Measurements from ENCODE around the gene ADAMTS5. TPM values are rescaled to one million over a fixed set of nuclear protein-coding genes. Genes with fewer than 3 reads are reported as not detected.

Gene ADAMTS5
- total and polyA plus RNA-seq, 7 donors = 0.46 to 20.3 (median 6.0) TPM

DNA sequence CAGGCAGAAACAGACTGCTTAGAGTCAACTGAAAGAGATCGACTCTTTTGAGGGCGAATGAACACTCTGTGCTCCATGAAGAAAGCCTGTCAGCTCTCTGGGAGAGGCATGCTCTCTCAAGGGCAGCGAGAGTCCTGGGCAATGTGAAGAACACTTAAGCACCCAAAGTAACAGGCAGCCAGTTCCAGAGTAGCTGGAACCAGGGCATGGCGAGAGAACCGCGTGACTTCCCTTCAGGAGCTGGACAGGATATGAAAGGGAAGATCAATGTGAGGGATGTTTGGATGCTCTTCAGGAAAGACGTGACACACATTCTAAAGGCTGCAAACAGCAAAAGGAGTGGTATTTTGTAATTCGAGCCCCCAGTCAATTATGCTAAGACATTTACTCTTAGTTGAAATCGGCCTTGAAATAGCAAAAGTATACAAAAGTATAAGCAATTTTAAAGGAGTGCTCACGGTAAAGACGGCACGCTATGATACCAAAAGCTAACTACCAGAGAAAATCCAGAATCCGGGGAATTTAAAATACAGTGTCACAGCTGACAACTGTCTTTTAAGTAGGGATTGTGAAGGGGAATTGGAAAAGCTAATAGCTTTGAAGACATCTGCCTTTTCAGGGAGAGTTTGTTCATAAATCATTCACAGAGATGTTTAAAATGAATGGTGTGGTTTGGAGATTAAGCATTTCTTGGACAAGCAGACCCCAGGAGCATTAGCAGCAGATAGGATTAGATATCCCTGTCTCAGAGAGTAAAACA, 20.8 kb downstream of the ADAMTS5 start:
- intact Hi-C loops (cut with DNase I) = no loop called here
- WGBS, 2 donors = 69 to 76% methylated on average over 13 of the region's 13 CpGs
- no peak for TF ChIP-seq EP300 (IDR thresholded peaks at IDR 0.05)
- TF ChIP-seq, protein P1, sequence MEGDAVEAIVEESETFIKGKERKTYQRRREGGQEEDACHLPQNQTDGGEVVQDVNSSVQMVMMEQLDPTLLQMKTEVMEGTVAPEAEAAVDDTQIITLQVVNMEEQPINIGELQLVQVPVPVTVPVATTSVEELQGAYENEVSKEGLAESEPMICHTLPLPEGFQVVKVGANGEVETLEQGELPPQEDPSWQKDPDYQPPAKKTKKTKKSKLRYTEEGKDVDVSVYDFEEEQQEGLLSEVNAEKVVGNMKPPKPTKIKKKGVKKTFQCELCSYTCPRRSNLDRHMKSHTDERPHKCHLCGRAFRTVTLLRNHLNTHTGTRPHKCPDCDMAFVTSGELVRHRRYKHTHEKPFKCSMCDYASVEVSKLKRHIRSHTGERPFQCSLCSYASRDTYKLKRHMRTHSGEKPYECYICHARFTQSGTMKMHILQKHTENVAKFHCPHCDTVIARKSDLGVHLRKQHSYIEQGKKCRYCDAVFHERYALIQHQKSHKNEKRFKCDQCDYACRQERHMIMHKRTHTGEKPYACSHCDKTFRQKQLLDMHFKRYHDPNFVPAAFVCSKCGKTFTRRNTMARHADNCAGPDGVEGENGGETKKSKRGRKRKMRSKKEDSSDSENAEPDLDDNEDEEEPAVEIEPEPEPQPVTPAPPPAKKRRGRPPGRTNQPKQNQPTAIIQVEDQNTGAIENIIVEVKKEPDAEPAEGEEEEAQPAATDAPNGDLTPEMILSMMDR (IDR thresholded peaks at IDR 0.05) = no peak
- no peaks in the 10 kb centered on the region for H3K9me3 ChIP-seq
- H3K27ac ChIP-seq = peak overlapping the region in 3 of 4 donors; percentile 2 to 27 (median 25)
- no peaks in the 10 kb centered on the region for H3K36me3 ChIP-seq
- no peak overlapping the region for H3K4me3 ChIP-seq
- DNase-seq = no peak
- H3K27me3 ChIP-seq = no peaks in the 10 kb centered on the region
- peaks cover 0 to 7% (median 0%) of the 10 kb centered on the region in 4 donors for H3K4me1 ChIP-seq

DNA sequence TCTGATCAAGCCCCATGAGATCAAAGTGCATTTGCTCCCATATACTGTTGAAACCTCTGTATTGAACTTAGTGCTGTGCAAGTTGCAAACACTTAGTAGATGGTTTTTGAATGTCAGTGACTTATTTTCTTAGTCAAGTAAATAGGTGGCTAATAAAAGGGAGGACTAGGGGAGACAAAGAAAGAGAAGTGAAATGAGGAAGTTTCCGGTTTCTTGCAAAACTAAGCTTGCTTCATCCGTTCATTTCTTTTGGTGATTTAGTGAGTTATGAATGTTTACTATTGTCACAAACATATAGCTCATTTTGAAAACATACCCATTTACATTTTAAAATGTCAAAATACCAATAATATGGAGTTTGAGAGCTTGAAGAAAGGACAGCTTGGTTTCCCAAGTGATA, 23.0 kb downstream of the ADAMTS5 start:
- 49 to 69% methylated on average over 2 of the region's 2 CpGs for WGBS, 2 donors
- TF ChIP-seq POLR2A (IDR thresholded peaks at IDR 0.05) = no peak
- TF ChIP-seq, protein P1 (IDR thresholded peaks at IDR 0.05) = no peak
- no peak for TF ChIP-seq POLR2AphosphoS5 (IDR thresholded peaks at IDR 0.05)
- TF ChIP-seq EP300 (IDR thresholded peaks at IDR 0.05) = no peak
- Histone ChIP-seq H3K4me3 (no peak overlapping the region), H3K36me3 (no peaks in the 10 kb centered on the region), H3K9me3 (no peaks in the 10 kb centered on the region), H3K27ac (no peak overlapping the region), H3K4me1 (peaks cover 0 to 21% (median 3%) of the 10 kb centered on the region in 4 donors), H3K27me3 (no peaks in the 10 kb centered on the region)
- no peak for DNase-seq
- intact Hi-C loops (cut with DNase I) = no loop called here

DNA sequence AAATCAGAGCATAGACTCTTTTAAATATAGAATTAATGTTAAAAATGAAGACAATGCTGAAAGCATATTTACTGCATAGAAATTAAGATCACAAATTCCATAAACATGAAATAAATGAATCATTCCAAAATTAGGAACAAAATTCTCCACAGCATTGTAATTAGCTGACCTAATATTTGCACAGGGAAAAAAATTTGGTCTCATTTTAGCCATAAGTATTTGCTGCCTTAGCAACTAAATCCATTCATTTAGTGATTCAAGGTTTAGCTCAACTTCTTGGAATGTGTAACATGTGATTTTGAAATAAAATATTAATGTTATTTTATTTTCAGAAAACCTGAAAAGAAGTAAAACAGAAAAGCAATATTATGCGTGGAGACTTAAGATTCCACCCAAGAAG, 25.5 kb downstream of the ADAMTS5 start:
- Histone ChIP-seq H3K36me3 (no peaks in the 10 kb centered on the region), H3K4me3 (no peak overlapping the region), H3K4me1 (peaks cover 0 to 21% (median 3%) of the 10 kb centered on the region in 4 donors), H3K27me3 (no peaks in the 10 kb centered on the region), H3K27ac (peak overlapping the region in 1 of 4 donors; percentile 47), H3K9me3 (no peaks in the 10 kb centered on the region)
- intact Hi-C loops (cut with DNase I) = no loop called here
- 82 to 89% methylated on average over 1 of the region's 1 CpG for WGBS, 2 donors
- TF ChIP-seq, protein P1 (IDR thresholded peaks at IDR 0.05) = no peak
- TF ChIP-seq POLR2A (IDR thresholded peaks at IDR 0.05) = no peak
- TF ChIP-seq EP300 (IDR thresholded peaks at IDR 0.05) = no peak
- no peak for DNase-seq

- TF ChIP-seq POLR2AphosphoS5 (IDR thresholded peaks at IDR 0.05) = no peak
- TF ChIP-seq POLR2A (IDR thresholded peaks at IDR 0.05) = no peak
- no peak for TF ChIP-seq EP300 (IDR thresholded peaks at IDR 0.05)
- DNase-seq = no peak
- H3K27ac ChIP-seq = peak overlapping the region in 1 of 4 donors; percentile 47
Measured at GRCh38 chr21:26939601-26940111, 27.2 kb downstream of the ADAMTS5 start.

DNA sequence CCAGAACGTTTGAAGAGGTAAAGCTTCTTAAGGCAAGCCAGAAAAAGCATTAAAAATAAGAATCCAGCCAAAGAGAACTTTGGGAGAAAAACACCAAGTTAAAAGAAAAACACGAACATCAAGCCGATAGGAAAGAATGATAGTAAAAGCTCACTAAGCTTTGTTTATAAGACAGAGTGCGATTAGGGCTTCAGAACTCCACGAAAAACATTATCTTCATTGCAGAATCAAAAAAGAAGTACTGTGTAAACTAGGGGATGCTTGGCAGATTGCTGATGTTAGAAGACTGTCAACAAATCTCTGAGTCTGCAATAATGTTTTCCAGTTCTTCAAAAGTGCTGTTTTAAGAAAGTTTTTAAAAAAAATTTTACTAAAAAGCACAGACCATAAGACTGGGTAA, 30.2 kb downstream of the ADAMTS5 start:
- Histone ChIP-seq H3K4me3 (no peak overlapping the region), H3K4me1 (peaks cover 0 to 14% (median 3%) of the 10 kb centered on the region in 4 donors), H3K36me3 (peaks cover 0 to 3% (median 0%) of the 10 kb centered on the region in 4 donors), H3K27me3 (no peaks in the 10 kb centered on the region), H3K27ac (no peak overlapping the region), H3K9me3 (no peaks in the 10 kb centered on the region)
- WGBS, 2 donors = 68 to 70% methylated on average over 5 of the region's 5 CpGs
- TF ChIP-seq POLR2AphosphoS5 (IDR thresholded peaks at IDR 0.05) = no peak
- TF ChIP-seq, protein P1 (IDR thresholded peaks at IDR 0.05) = no peak
- no peak for TF ChIP-seq EP300 (IDR thresholded peaks at IDR 0.05)
- DNase-seq = no peak
- intact Hi-C loops (cut with DNase I) = no loop called here

More at GRCh38 chr21:26939601-26940111, 27.2 kb downstream of the ADAMTS5 start:
- Histone ChIP-seq H3K27me3 (no peaks in the 10 kb centered on the region), H3K4me3 (no peak overlapping the region), H3K36me3 (no peaks in the 10 kb centered on the region), H3K9me3 (no peaks in the 10 kb centered on the region), H3K4me1 (peaks cover 0 to 14% (median 3%) of the 10 kb centered on the region in 4 donors)
- intact Hi-C loops (cut with DNase I) = no loop called here
- 71 to 76% methylated on average over 2 of the region's 2 CpGs for WGBS, 2 donors
